Breast epithelium (tissue), 3 donors: ENCODE data around the gene ALPI.

ENCODE experiments used
- CTCF ChIP-seq, 3 donors: fragments of 450-650 bp; IDR thresholded peaks; one replicate each; pipeline ENCODE4 v1.5.1; 2016 to 2017; ENCODE audit warnings: antibody characterized with exemption in 3 of 3, mild to moderate bottlenecking in 3 of 3, moderate library complexity in 3 of 3
- POLR2A ChIP-seq: fragments of 450-650 bp; IDR thresholded peaks from one replicate; pipeline ENCODE4 v1.6.1; 2016; ENCODE audit warnings: antibody characterized with exemption, mild to moderate bottlenecking, moderate library complexity
- POLR2AphosphoS5 ChIP-seq, 3 donors: sonication (generic); formaldehyde crosslinking; IDR thresholded peaks; one replicate each; pipeline ENCODE4 v1.6.1; 2017; ENCODE audit warnings: antibody characterized with exemption in 3 of 3

- TF ChIP-seq CTCF (IDR thresholded peaks at IDR 0.05): no peak
- TF ChIP-seq POLR2A: no peak
- no peak for TF ChIP-seq POLR2AphosphoS5 (IDR thresholded peaks at IDR 0.05)
Measured at GRCh38 chr2:232494542-232494941, 38.6 kb downstream of the ALPI start.
